Fibroblast of lung (primary cell): Measurements from ENCODE around the gene CALY. TPM values are rescaled to one million over a fixed set of nuclear protein-coding genes. Genes with fewer than 3 reads are reported as not detected.

Experiments used
- DNase-seq, 2 donors: peaks; one replicate each; pipeline versions ENCODE4 v3.0.0 to v3.0.0-alpha.2; 2010; ENCODE audit warnings: low read depth in 2 of 2
- H2AFZ ChIP-seq: 2 replicates; pipeline ENCODE4 v1.5.1; 2012; ENCODE audit warnings: low read length, control low read depth, inconsistent platforms
- H3K27ac ChIP-seq: 2 replicates; pipeline ENCODE4 v1.5.1; 2011; ENCODE audit warnings: low read length, control low read depth; ENCODE audit not compliant: insufficient read depth
- H3K27me3 ChIP-seq: 2 replicates; pipeline ENCODE4 v1.5.1; 2011; ENCODE audit warnings: mild to moderate bottlenecking, low read length; ENCODE audit not compliant: control insufficient read depth, insufficient read depth
- H3K36me3 ChIP-seq: 2 replicates; pipeline ENCODE4 v1.5.1; 2011; ENCODE audit warnings: low read length; ENCODE audit not compliant: control insufficient read depth, insufficient read depth
- H3K4me1 ChIP-seq: 2 replicates; pipeline ENCODE4 v1.5.1; 2011; ENCODE audit warnings: low read length; ENCODE audit not compliant: control insufficient read depth, insufficient read depth; ENCODE audit errors: extremely low read depth
- H3K4me2 ChIP-seq: 2 replicates; pipeline ENCODE4 v1.5.1; 2011; ENCODE audit warnings: low read length, control low read depth; ENCODE audit not compliant: insufficient read depth; ENCODE audit errors: extremely low read depth
- H3K4me3 ChIP-seq, 4 experiments: fragments of 200-600 bp in 1 of 4; sonication (generic) in 1 of 4; replicated peaks in 1 of 4; 2 replicates each; pipeline ENCODE4 v1.5.1; 2011 to 2016; ENCODE audit warnings: low read length in 4 of 4, low read depth in 3 of 4, mild to moderate bottlenecking in 3 of 4, control low read depth in 2 of 4, inconsistent platforms in 1 of 4, mixed read lengths in 1 of 4; ENCODE audit not compliant: insufficient read depth in 1 of 4; ENCODE audit errors: control extremely low read depth in 1 of 4
- H3K79me2 ChIP-seq: 2 replicates; pipeline ENCODE4 v1.5.1; 2012; ENCODE audit warnings: mild to moderate bottlenecking, low read length, inconsistent platforms; ENCODE audit not compliant: control insufficient read depth, insufficient read depth
- H3K9ac ChIP-seq: 2 replicates; pipeline ENCODE4 v1.5.1; 2011; ENCODE audit warnings: mild to moderate bottlenecking, low read length, control low read depth; ENCODE audit not compliant: insufficient read depth
- H3K9me3 ChIP-seq: 2 replicates; pipeline ENCODE4 v1.5.1; 2012; ENCODE audit warnings: low read depth, low read length; ENCODE audit not compliant: control insufficient read depth, insufficient read depth
- H4K20me1 ChIP-seq: 2 replicates; pipeline ENCODE4 v1.5.1; 2011; ENCODE audit warnings: low read length; ENCODE audit not compliant: control insufficient read depth, insufficient read depth; ENCODE audit errors: extremely low read depth
- CTCF ChIP-seq, 2 donors: IDR thresholded peaks in 1 of 2; conservative IDR thresholded peaks in 1 of 2; 1 replicate in 1 of 2; 2 replicates in 1 of 2; pipeline ENCODE4 v1.5.1; 2011 to 2012; ENCODE audit warnings: low read length in 2 of 2, control low read depth in 1 of 2, inconsistent platforms in 1 of 2, low read depth in 1 of 2, mild to moderate bottlenecking in 1 of 2
- EZH2 ChIP-seq: IDR thresholded peaks from 2 replicates; pipeline ENCODE4 v1.5.1; 2012; ENCODE audit warnings: low read length, control low read depth, mild to moderate bottlenecking; ENCODE audit errors: missing control alignments
- polyA plus RNA-seq, 2 donors: library from polyadenylated mRNA; depleted of rRNA in 1 of 2; stranded (reverse) in 1 of 2; unstranded in 1 of 2; fragments of >200 nt; gene quantifications; 2 replicates each; pipeline ENCODE4 v1.2.1, GENCODE V29; 2011 to 2012; ENCODE audit warnings: missing spikeins in 1 of 2
- total RNA-seq: library from RNA; depleted of rRNA; stranded (reverse); fragments of >200 nt; gene quantifications from 2 replicates; pipeline ENCODE4 v1.2.1, GENCODE V29; 2014

CALY gene
- total and polyA plus RNA-seq, 2 donors (not counting 1 experiment from before 2014, with no cell fraction given): not detected

GRCh38 chr10:133277277-133277992, 59.3 kb downstream of the CALY start:
- peaks cover 8% of the 10 kb centered on the region for H3K36me3 ChIP-seq
- H3K4me2 ChIP-seq: no peak overlapping the region
- no peak overlapping the region for H3K4me3 ChIP-seq
- peaks cover 6% of the 10 kb centered on the region for H3K4me1 ChIP-seq
- no peak overlapping the region for H3K9ac ChIP-seq
- TF ChIP-seq EZH2 (no peak), CTCF (conservative IDR thresholded peaks at IDR 0.05 in 1 of 2, IDR thresholded peaks at IDR 0.05 in 1 of 2; ENCODE audit: low read depth in 1 of 2, low read length in 2 of 2) (no peak)
- H3K9me3 ChIP-seq: no peaks in the 10 kb centered on the region
- no peak overlapping the region for H2AFZ ChIP-seq
- DNase-seq: no peak
- no peak overlapping the region for H3K27ac ChIP-seq
- no peaks in the 10 kb centered on the region for H3K79me2 ChIP-seq
- H3K27me3 ChIP-seq: no peaks in the 10 kb centered on the region
- no peaks in the 10 kb centered on the region for H4K20me1 ChIP-seq

DNA sequence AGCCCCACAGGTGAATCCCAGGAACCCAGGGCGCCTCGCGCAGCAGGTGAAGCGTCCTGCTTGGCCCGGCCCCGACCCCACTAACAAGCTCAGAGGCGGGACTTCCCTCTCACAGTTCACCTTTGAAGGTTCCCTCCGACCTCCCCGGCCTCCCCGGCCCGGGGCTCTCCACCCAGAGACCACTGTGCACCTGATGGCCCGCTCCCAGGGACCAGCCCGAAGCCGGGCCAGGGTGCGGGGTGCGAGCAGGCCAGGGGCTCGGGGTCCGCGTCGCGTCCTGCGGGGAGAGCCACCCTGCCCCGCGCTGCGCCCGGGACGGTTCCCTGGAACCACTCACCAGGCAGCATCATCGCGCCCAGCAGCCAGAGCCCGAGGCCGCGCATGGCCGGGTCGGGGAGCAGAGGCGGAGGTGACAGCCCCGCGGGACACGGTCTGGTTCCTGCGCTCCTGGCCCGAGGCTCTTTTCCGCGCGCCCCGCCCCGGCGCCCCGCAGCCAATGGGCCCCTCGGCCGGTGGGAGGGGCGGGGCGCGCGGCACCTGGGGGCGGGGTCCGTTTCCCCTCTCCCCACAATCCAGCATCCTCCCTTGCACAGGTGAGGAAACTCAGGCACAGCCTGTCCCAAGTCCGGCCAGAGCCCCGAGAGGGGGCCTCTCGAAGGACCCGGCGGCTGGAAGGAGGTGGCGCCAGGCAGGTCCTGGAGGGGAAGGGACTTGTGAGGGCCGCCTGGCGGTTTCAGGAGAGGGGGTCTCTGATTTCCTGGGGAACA, 60.1 kb downstream of the CALY start, which contains the start of gene ADAM8:
Gene ADAM8 (minus strand): TSS at position 434 of the 767 bp plus-strand sequence. CDS start 51 bp downstream, at position 383.
- Histone ChIP-seq H3K36me3 (peaks cover 8% of the 10 kb centered on the region), H3K79me2 (no peaks in the 10 kb centered on the region), H2AFZ (no peak within 1 kb of the TSS), H3K4me1 (peaks cover 6% of the 10 kb centered on the region), H3K4me3 (no peak within 1 kb of the TSS), H4K20me1 (no peaks in the 10 kb centered on the region), H3K27me3 (no peaks in the 10 kb centered on the region), H3K9ac (no peak within 1 kb of the TSS), H3K9me3 (no peaks in the 10 kb centered on the region), H3K27ac (no peak within 1 kb of the TSS), H3K4me2 (peak within 1 kb of the TSS; percentile 44)
- no peak for DNase-seq
- TF ChIP-seq EZH2: no peak
- TF ChIP-seq CTCF (conservative IDR thresholded peaks at IDR 0.05 in 1 of 2, IDR thresholded peaks at IDR 0.05 in 1 of 2; ENCODE audit: low read depth in 1 of 2, low read length in 2 of 2): no peak

DNA sequence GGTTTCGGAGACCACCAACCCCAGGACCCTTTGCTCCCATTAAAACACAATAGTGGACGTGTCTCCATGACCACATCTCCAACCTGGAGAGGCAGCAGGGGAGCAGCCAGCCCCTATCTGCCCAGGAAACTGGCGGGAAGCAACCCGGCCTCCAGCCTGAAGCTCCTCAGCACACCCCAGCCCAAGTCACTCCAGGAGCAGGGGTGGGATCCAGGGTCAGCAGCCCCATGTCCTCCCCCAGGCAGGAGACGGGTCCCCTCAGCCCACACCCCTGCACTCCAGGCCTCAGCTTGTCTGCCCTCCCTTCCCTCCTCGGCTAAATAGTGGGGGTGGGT, 60.6 kb downstream of the CALY start:
- Histone ChIP-seq H3K27ac (no peak overlapping the region), H3K9ac (no peak overlapping the region), H3K79me2 (no peaks in the 10 kb centered on the region), H3K4me2 (no peak overlapping the region), H3K36me3 (peaks cover 8% of the 10 kb centered on the region), H3K4me1 (peaks cover 6% of the 10 kb centered on the region), H3K9me3 (no peaks in the 10 kb centered on the region), H3K27me3 (no peaks in the 10 kb centered on the region), H4K20me1 (no peaks in the 10 kb centered on the region), H2AFZ (no peak overlapping the region), H3K4me3 (no peak overlapping the region)
- DNase-seq: no peak
- TF ChIP-seq CTCF (conservative IDR thresholded peaks at IDR 0.05 in 1 of 2, IDR thresholded peaks at IDR 0.05 in 1 of 2; ENCODE audit: low read depth in 1 of 2, low read length in 2 of 2): no peak
- TF ChIP-seq EZH2: peak; percentile 13
